ENCODE measurements around the gene PPP1R9B. TPM values are rescaled to one million over a fixed set of nuclear protein-coding genes. Genes with fewer than 3 reads are reported as not detected.

Gene PPP1R9B
- total RNA-seq, 1 experiment from 2014 or later: 21.7 TPM

GRCh38 chr17:50129728-50130558, 20.5 kb downstream of the PPP1R9B start, which contains the start of gene SAMD14 (continued):
- no peak for TF ChIP-seq STAT6 (CRISPR knock-in tag; conservative IDR thresholded peaks at IDR 0.05; ENCODE audit: low read depth)
- TF ChIP-seq ZNF416 (CRISPR knock-in tag; IDR thresholded peaks at IDR 0.05): no peak
- TF ChIP-seq ZBTB43 (CRISPR knock-in tag; IDR thresholded peaks at IDR 0.05): 0 out of 2 replicates have a peak, but pooled peaks have one; percentile 16
- TF ChIP-seq TCF7 (CRISPR knock-in tag; IDR thresholded peaks at IDR 0.05; ENCODE audit: low read depth): no peak
- TF ChIP-seq ZNF396 (CRISPR knock-in tag; IDR thresholded peaks at IDR 0.05; ENCODE audit: borderline replicate concordance): no peak

- H3K4me3 Mint-ChIP-seq: peak overlapping the region; percentile 97
- no peaks in the 10 kb centered on the region for H3K36me3 Mint-ChIP-seq
- no peak overlapping the region for H3K27ac Mint-ChIP-seq
- no peak for DNase-seq (ENCODE audit: low spot score)
- H3K9me3 Mint-ChIP-seq: no peaks in the 10 kb centered on the region
- no peak for ATAC-seq
- TF ChIP-seq USF2 (CRISPR knock-in tag; IDR thresholded peaks at IDR 0.05): no peak
- no peak for TF ChIP-seq NFE2L1 (CRISPR knock-in tag; IDR thresholded peaks at IDR 0.05)
- no peak for TF ChIP-seq NR3C1 (CRISPR knock-in tag; conservative IDR thresholded peaks at IDR 0.05; ENCODE audit: low read depth)
- TF ChIP-seq ZNF219 (CRISPR knock-in tag; IDR thresholded peaks at IDR 0.05; ENCODE audit: borderline replicate concordance): no peak
- no peak for TF ChIP-seq ATF6 (CRISPR knock-in tag; IDR thresholded peaks at IDR 0.05)
- TF ChIP-seq ZNF317 (CRISPR knock-in tag; IDR thresholded peaks at IDR 0.05; ENCODE audit: borderline replicate concordance, low read depth): no peak
- no peak for TF ChIP-seq FOXK1 (CRISPR knock-in tag; IDR thresholded peaks at IDR 0.05)
- peaks cover 48% of the 10 kb centered on the region for H3K4me1 Mint-ChIP-seq
- ChIA-PET POLR2A (no interaction called here), CTCF (interaction anchor here (0.6 to 3.0 kb wide), 16 partner anchors 10 to 157 kb away, joined by 3 to 22 read pairs (median 11); partner anchors contain the start of genes PDK2 and PPP1R9B)
- H3K27me3 Mint-ChIP-seq (ENCODE audit: low read depth): peaks cover 26% of the 10 kb centered on the region
These were observed 21.1 kb downstream of the PPP1R9B start for GRCh38 chr17:50129353-50129727.

GRCh38 chr17:50128441-50129352, 21.8 kb downstream of the PPP1R9B start:
- Mint-ChIP-seq H3K36me3 (no peaks in the 10 kb centered on the region), H3K9me3 (no peaks in the 10 kb centered on the region), H3K4me3 (peak overlapping the region; percentile 97), H3K27me3 (ENCODE audit: low read depth) (peaks cover 26% of the 10 kb centered on the region), H3K27ac (peak overlapping the region; percentile 91), H3K4me1 (peaks cover 48% of the 10 kb centered on the region)
- ChIA-PET CTCF (interaction anchor here (0.6 to 3.0 kb wide), 15 partner anchors 10 to 157 kb away, joined by 3 to 15 read pairs (median 4); partner anchors contain the start of genes PDK2 and PPP1R9B), POLR2A (no interaction called here)
- ATAC-seq (peak; percentile 11), DNase-seq (ENCODE audit: low spot score) (peak; percentile 65)
- TF ChIP-seq GTF2I (CRISPR knock-in tag; conservative IDR thresholded peaks at IDR 0.05) (no peak), HMGXB4 (CRISPR knock-in tag; IDR thresholded peaks at IDR 0.05) (no peak), ZNF263 (CRISPR knock-in tag; IDR thresholded peaks at IDR 0.05; ENCODE audit: low read depth) (peak; percentile 45; the same call in 1 of the 2 replicates), GRHL2 (CRISPR knock-in tag; IDR thresholded peaks at IDR 0.05; ENCODE audit: insufficient replicate concordance, severe bottlenecking) (no peak)

Measured in WTC11 (cell line).